Activated T-helper 2 cell treated with anti-CD3 and anti-CD28 coated beads, Interferon-gamma antibody, Interleukin-2, Interleukin-4, amounts not matched to agents 10 μg/mL and 5 μg/mL and 100 μg/mL, durations not matched to agents 14 hours and 24 hours and 36 hours (primary cell): Measurements from ENCODE around the gene CDH18. TPM values are rescaled to one million over a fixed set of nuclear protein-coding genes. Genes with fewer than 3 reads are reported as not detected.
"Not testable (repeated sequence)": the region's sequence is repeated elsewhere in the genome, so short reads cannot be mapped to it uniquely, and the experiment has no call there.

ENCODE experiments used
- DNase-seq: peaks from one replicate; pipeline ENCODE4 v3.0.0; 2021; ENCODE audit warnings: low spot score
- H3K27ac Mint-ChIP-seq: one replicate; pipeline ENCODE4 v1.8.0; 2021; ENCODE audit warnings: mixed read lengths
- H3K27me3 Mint-ChIP-seq: one replicate; pipeline ENCODE4 v1.8.0; 2021; ENCODE audit warnings: low read depth, mixed read lengths
- H3K36me3 Mint-ChIP-seq: one replicate; pipeline ENCODE4 v1.8.0; 2021; ENCODE audit warnings: low read depth, mixed read lengths
- H3K4me1 Mint-ChIP-seq: one replicate; pipeline ENCODE4 v1.8.0; 2021; ENCODE audit warnings: low read depth, mixed read lengths
- H3K4me3 Mint-ChIP-seq: one replicate; pipeline ENCODE4 v1.8.0; 2021; ENCODE audit warnings: low read depth, mild to moderate bottlenecking, moderate library complexity, mixed read lengths
- H3K9me3 Mint-ChIP-seq: one replicate; pipeline ENCODE4 v1.8.0; 2021; ENCODE audit warnings: mixed read lengths
- intact Hi-C: fragments of 100-400 bp; cut with micrococcal nuclease; formaldehyde crosslinking; loops from one replicate; pipeline ENCODE4 v1.15.1; 2023
- total RNA-seq: library from RNA; stranded (reverse); gene quantifications from 2 replicates; pipeline ENCODE4 v1.2.3, GENCODE V29; 2022

The CDH18 gene
- total RNA-seq, 1 donor from 2014 or later, result not detected

- no peak for DNase-seq
- H3K27me3 Mint-ChIP-seq, result no peaks in the 10 kb centered on the region
- intact Hi-C loops, result no loop called here
- H3K4me3 Mint-ChIP-seq, result no peak overlapping the region
- no peak overlapping the region for H3K27ac Mint-ChIP-seq
- no peaks in the 10 kb centered on the region for H3K4me1 Mint-ChIP-seq
- peaks cover 21% of the 10 kb centered on the region for H3K9me3 Mint-ChIP-seq
- H3K36me3 Mint-ChIP-seq, result no peaks in the 10 kb centered on the region
Observed at GRCh38 chr5:19806756-19807155, 181.2 kb downstream of the CDH18 start.

DNA sequence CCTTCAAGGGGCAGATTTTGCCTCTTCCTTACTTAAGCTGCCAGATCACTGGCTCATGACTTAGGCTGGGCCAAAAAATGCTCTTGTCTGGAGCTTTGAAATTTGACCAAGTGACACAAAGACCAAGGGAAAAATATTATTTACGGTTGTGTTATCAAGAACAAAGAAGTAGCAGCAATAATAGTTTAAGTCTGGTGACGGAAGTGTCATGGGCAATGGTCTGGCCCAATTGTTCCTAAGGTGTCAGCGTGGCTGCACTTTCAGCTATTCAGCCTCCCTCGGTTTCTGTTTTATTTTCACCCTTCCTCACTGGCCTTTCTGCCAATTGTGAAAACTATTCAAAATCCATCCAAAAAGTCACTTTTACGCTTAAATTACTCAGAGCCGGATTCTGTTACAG is 185.3 kb downstream of the CDH18 start:
- Mint-ChIP-seq H3K27me3 (no peaks in the 10 kb centered on the region), H3K27ac (no peak overlapping the region), H3K4me3 (no peak overlapping the region), H3K4me1 (no peaks in the 10 kb centered on the region), H3K36me3 (no peaks in the 10 kb centered on the region), H3K9me3 (peaks cover 19% of the 10 kb centered on the region)
- intact Hi-C loops, result no loop called here
- DNase-seq, result no peak

DNA sequence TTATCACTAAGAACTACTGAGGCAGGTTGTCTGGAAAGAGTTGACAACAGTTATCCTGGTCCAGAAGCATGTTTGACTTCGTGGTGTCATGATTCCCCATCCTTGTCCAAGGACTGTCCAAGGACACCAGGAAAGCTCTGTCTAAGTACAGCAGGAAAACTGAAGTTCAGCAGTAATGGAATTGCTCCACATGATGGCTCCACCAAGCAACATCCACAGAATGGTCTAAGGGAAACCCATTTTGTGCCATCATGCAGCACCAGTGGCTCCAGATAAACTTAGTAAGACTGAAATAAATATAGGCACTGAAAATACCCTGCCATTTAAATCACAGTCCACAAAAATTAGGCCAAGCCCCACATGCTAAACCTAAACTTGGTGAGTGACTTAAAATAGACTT is 192.8 kb downstream of the CDH18 start:
- no peak for DNase-seq
- Mint-ChIP-seq H3K36me3 (no peaks in the 10 kb centered on the region), H3K4me3 (no peak overlapping the region), H3K27ac (no peak overlapping the region), H3K4me1 (no peaks in the 10 kb centered on the region), H3K27me3 (no peaks in the 10 kb centered on the region), H3K9me3 (peaks cover 16% of the 10 kb centered on the region)
- intact Hi-C loops, result no loop called here

GRCh38 chr5:19790829-19791466 is 197.1 kb downstream of the CDH18 start:
- H3K4me1 Mint-ChIP-seq, result no peaks in the 10 kb centered on the region
- intact Hi-C loops, result no loop called here
- no peaks in the 10 kb centered on the region for H3K27me3 Mint-ChIP-seq

DNA sequence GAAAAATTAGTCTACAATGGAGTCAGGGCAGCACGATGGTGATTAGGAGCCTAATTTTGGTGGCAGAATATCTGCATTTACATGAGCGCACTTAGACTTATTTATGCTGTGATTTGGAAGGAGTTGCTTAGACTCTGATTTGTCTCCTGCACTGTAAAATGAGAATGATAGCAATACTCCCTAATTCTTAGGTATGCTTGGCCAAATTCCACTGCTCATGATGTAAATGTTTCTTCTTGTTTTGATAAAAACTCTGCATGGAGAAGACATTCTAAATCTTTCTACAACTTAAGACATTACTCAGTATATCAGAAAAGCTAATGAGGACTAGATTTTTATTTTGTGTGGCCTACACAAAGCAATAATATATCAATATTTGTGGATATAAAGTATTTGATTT is 205.4 kb downstream of the CDH18 start:
- intact Hi-C loops, result no loop called here
- DNase-seq, result no peak
- H3K9me3 Mint-ChIP-seq, result peaks cover 34% of the 10 kb centered on the region
- H3K4me3 Mint-ChIP-seq, result no peak overlapping the region
- no peaks in the 10 kb centered on the region for H3K4me1 Mint-ChIP-seq
- no peaks in the 10 kb centered on the region for H3K36me3 Mint-ChIP-seq
- no peaks in the 10 kb centered on the region for H3K27me3 Mint-ChIP-seq
- no peak overlapping the region for H3K27ac Mint-ChIP-seq

More at GRCh38 chr5:19790829-19791466, 197.1 kb downstream of the CDH18 start:
- no peak overlapping the region for H3K4me3 Mint-ChIP-seq
- no peaks in the 10 kb centered on the region for H3K36me3 Mint-ChIP-seq
- no peak overlapping the region for H3K27ac Mint-ChIP-seq
- DNase-seq, result no peak
- peaks cover 30% of the 10 kb centered on the region for H3K9me3 Mint-ChIP-seq

DNA sequence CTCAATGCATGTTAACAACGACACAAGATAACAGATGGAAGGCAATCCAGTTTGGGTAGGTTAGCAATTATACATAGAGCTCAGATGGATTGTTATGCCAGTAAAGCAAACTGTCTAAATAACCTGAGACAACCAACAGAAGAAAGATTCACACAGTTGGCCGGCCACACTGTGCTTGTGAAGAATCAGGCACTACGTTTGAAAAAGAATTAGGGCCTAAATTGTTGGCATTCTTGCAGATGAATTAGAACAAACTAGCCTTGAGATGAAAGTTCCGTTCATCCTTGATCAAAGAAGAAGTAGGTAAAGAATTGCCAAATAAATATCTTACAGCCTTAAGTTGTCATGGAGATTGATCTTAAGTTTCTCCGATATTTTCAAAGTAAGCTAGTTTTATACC is 210.6 kb downstream of the CDH18 start:
- Mint-ChIP-seq H3K9me3 (peaks cover 35% of the 10 kb centered on the region), H3K4me3 (no peak overlapping the region), H3K36me3 (no peaks in the 10 kb centered on the region), H3K27me3 (no peaks in the 10 kb centered on the region), H3K4me1 (no peaks in the 10 kb centered on the region), H3K27ac (no peak overlapping the region)
- DNase-seq, result no peak
- intact Hi-C loops, result no loop called here

- DNase-seq, intact Hi-C loops, H3K4me1 Mint-ChIP-seq, H3K36me3 Mint-ChIP-seq, H3K27me3 Mint-ChIP-seq, H3K4me3 Mint-ChIP-seq, H3K27ac Mint-ChIP-seq: not testable (repeated sequence)
- H3K9me3 Mint-ChIP-seq, result peaks cover 34% of the 10 kb centered on the region
Observed at GRCh38 chr5:19776886-19777285, 211.1 kb downstream of the CDH18 start.

GRCh38 chr5:19771174-19771835 is 216.7 kb downstream of the CDH18 start:
- H3K27ac Mint-ChIP-seq, result no peak overlapping the region
- no peak overlapping the region for H3K4me3 Mint-ChIP-seq
- intact Hi-C loops, result no loop called here
- H3K4me1 Mint-ChIP-seq, result no peaks in the 10 kb centered on the region
- H3K36me3 Mint-ChIP-seq, result no peaks in the 10 kb centered on the region
- no peak for DNase-seq
- H3K9me3 Mint-ChIP-seq, result peaks cover 42% of the 10 kb centered on the region
- no peaks in the 10 kb centered on the region for H3K27me3 Mint-ChIP-seq

DNA sequence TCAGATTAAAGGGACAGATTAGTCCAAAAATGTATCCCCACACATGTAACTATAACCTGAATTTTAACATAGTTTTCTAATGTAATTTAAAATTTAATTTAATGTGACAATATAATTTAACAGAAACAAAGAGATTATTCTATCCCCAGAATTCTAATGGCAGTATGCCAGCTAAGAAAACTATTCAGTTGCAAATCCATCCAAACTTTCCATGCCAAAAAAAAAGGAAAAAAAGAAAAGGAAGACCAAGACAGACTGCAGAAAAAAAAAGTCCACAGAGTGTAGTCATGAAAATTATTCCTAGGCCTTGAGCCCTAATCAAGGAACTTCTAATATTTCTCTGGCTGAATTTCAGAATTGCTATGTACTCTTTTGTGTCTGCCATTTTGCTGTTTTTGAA is 217.6 kb downstream of the CDH18 start:
- Mint-ChIP-seq H3K4me1 (no peaks in the 10 kb centered on the region), H3K4me3 (no peak overlapping the region), H3K27me3 (no peaks in the 10 kb centered on the region), H3K27ac (no peak overlapping the region), H3K9me3 (peaks cover 35% of the 10 kb centered on the region), H3K36me3 (no peaks in the 10 kb centered on the region)
- intact Hi-C loops, result no loop called here
- no peak for DNase-seq

- H3K27me3 Mint-ChIP-seq, result no peaks in the 10 kb centered on the region
- DNase-seq, result no peak
Observed at GRCh38 chr5:19767987-19768386, 220.0 kb downstream of the CDH18 start.

DNA sequence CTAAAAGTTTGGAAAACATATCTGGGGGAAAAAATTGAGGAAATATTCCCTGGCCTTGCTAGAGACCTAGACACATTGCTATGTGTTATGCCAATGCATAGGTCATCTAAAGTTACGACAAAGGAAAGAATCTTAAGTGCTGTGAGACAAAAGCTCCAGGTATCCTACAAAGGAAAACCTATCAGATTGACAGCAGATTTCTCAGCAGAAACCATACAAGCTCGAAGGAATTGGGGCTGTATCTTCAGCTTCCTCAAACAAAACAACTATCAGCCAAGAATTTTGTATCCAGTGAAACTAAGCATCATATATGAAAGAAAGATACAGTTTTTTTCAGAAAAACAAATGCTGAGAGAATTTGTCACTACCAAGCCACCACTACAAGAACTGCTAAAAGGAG is 234.4 kb downstream of the CDH18 start:
- Mint-ChIP-seq H3K36me3 (no peaks in the 10 kb centered on the region), H3K27me3 (no peaks in the 10 kb centered on the region), H3K9me3 (peaks cover 32% of the 10 kb centered on the region), H3K4me3 (no peak overlapping the region), H3K4me1 (no peaks in the 10 kb centered on the region), H3K27ac (no peak overlapping the region)
- DNase-seq, result no peak
- intact Hi-C loops, result no loop called here

More at GRCh38 chr5:19767987-19768386, 220.0 kb downstream of the CDH18 start:
- intact Hi-C loops, result no loop called here
- Mint-ChIP-seq H3K4me3 (no peak overlapping the region), H3K9me3 (peaks cover 34% of the 10 kb centered on the region), H3K36me3 (no peaks in the 10 kb centered on the region), H3K27ac (no peak overlapping the region), H3K4me1 (no peaks in the 10 kb centered on the region)

DNA sequence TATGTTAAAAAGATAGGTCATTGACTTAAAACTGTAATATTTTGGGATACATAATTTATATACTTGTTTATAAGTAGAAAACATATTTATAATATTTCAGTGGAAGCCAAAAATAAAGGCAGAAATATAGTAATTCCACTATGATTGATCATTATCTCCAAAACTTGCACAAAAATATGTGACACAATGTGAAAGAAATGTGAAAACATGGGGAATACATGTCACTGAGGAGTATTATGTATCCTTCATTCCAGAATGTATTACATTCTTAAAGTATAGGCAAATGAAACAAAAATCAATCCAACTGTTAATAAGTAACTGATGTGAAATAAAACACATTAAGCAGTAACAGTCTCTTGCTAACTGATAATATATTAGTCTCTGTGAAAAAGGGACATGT is 236.7 kb downstream of the CDH18 start:
- intact Hi-C loops, result no loop called here
- H3K9me3 Mint-ChIP-seq, result peaks cover 28% of the 10 kb centered on the region
- H3K4me3 Mint-ChIP-seq, result no peak overlapping the region
- no peaks in the 10 kb centered on the region for H3K27me3 Mint-ChIP-seq
- H3K27ac Mint-ChIP-seq, result no peak overlapping the region
- DNase-seq, result no peak
- no peaks in the 10 kb centered on the region for H3K4me1 Mint-ChIP-seq
- H3K36me3 Mint-ChIP-seq, result no peaks in the 10 kb centered on the region

GRCh38 chr5:19745247-19745646 is 242.8 kb downstream of the CDH18 start:
- Mint-ChIP-seq H3K27me3 (no peaks in the 10 kb centered on the region), H3K9me3 (peaks cover 24% of the 10 kb centered on the region), H3K27ac (no peak overlapping the region), H3K4me3 (no peak overlapping the region), H3K36me3 (no peaks in the 10 kb centered on the region), H3K4me1 (no peaks in the 10 kb centered on the region)
- DNase-seq, result no peak
- intact Hi-C loops, result no loop called here
